EH (cell line): ENCODE data around the gene TRPM8.

Experiments used
- DNase-seq: peaks from one replicate; pipeline ENCODE4 v3.0.0-alpha.2; 2015; ENCODE audit warnings: low read depth

TRPM8 gene

GRCh38 chr2:233976087-233976486, 58.9 kb downstream of the TRPM8 start:
- no peak for DNase-seq

DNA sequence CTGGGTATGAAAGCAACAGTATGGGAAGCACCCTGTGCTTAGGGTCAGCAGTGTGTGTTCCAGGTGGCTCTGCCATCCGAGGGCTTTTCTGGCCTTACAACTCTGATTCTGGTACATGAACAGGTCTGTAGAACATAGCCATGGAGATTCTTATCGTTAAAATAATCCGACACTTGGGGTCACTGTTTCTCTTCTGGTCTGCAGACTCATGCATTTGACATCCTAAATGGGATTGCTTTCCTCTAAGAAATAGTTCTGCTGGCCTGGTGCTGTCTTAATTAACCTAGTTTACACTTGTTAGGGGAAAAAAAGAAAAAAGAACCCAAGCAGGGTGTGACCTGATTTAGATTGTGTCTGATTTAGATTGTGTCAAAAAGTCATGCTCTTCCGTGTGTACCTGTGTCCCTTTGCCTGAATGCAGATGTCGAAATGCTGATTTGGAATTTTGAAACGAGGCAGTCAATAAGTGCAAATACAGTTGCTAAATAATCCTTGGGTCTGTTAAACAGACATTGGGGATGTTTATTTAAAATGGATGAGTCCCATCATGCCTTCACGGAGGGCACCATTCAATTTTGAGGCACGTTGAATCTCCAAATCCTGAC, 59.6 kb downstream of the TRPM8 start:
- DNase-seq = peak; percentile 75

- DNase-seq = no peak
These were observed 60.2 kb downstream of the TRPM8 start for GRCh38 chr2:233977296-233977837.

- peak; percentile 45 for DNase-seq
These were observed 62.6 kb downstream of the TRPM8 start for GRCh38 chr2:233979748-233980147.

GRCh38 chr2:233980955-233981561, 63.9 kb downstream of the TRPM8 start:
- DNase-seq = no peak

DNA sequence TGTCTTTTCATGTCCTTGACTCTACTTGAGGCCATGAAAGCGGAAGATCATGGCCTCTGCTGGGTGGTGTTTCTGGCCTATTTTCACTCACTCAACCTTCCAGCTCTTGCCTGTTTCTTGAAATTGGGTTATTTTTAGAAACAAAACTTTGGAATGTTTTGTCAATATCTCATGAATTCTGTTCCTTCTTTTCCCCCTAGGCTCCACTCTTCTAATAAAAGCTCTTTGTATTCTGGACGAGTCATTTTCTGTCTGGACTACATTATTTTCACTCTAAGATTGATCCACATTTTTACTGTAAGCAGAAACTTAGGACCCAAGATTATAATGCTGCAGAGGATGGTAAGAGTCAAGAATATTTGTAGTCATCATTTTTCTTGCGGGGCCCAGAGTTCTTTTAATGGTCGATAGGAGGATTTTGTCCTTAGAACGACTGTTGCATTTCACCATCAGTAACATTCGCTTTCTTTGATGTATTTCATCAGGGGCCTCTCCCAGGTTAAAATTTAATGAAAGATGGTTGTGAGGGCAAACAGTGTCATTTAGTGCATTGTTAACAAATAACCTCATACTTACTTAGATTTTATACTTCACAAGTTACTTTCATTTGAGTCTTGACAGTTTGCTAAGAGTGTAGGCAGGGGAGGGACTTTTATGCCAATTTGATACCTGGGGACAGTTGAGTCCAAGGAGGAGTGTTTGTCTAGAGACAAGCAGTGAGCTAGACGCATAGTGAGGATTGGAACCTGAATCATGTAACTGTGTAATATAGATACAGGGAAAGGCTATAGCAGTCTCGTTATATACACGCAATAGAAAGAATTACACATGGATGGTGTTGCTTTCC, 64.6 kb downstream of the TRPM8 start:
- DNase-seq = peak; percentile 20

- DNase-seq = peak; percentile 93
These were observed 65.4 kb downstream of the TRPM8 start for GRCh38 chr2:233982421-233983121.

DNA sequence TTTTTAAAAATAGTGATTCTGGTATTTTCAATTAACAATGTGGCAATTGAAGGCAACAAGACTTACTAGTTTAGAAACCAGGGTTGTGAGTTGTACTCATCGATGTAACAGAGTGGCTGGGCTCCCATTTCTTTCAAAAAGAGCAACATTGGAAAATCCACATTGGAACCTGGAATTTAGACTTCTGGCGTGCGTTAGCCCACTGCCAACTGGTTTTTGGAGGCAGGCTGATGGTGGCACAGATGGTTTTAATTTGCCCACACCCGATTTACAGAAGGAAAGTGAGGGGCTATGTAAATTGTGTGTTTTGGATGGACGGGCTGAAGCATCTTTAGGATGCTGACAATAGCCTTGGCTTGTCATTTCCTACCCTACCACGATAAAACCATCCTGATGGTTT, 66.3 kb downstream of the TRPM8 start:
- DNase-seq = no peak

- DNase-seq = no peak
These were observed 71.4 kb downstream of the TRPM8 start for GRCh38 chr2:233988581-233988980.

- DNase-seq = no peak
These were observed 72.2 kb downstream of the TRPM8 start for GRCh38 chr2:233989221-233989858.

GRCh38 chr2:233990261-233990798, 73.2 kb downstream of the TRPM8 start:
- DNase-seq = no peak

GRCh38 chr2:233991196-233991595, 74.0 kb downstream of the TRPM8 start:
- no peak for DNase-seq

DNA sequence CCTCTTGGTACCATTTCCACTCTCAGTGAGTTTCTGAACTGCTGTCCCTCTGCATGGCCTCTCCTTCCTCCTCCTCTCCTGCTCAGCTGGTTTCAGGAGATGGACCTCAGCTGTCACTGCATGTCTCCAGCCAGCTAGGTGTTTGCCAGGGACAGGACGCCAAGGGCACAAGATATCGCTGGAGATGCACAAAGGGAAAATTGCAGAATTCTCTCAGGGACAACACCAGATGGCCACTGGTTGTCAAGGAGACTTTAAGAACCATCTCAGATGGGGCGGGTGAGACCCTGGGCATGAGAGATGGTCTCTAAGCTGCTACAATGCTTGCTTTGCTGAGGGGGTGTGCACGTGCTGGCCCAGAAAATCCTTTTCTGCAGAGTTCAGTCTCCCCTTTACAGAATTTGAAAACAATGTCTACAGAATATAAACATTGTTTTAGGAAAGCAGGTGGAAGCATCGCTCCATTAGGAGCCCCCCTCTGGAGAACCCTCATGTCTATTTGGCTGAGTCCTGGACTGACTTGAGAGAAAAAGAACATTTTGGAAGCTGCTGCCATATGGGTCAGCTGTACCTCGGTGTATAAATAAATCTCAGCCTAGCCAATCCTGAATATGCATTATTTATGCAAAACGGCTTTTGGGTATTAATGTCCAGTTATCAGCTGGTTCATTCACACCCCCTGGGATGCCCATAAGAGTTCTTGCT, 75.5 kb downstream of the TRPM8 start:
- DNase-seq = no peak

- no peak for DNase-seq
These were observed 76.3 kb downstream of the TRPM8 start for GRCh38 chr2:233993461-233993860.

DNA sequence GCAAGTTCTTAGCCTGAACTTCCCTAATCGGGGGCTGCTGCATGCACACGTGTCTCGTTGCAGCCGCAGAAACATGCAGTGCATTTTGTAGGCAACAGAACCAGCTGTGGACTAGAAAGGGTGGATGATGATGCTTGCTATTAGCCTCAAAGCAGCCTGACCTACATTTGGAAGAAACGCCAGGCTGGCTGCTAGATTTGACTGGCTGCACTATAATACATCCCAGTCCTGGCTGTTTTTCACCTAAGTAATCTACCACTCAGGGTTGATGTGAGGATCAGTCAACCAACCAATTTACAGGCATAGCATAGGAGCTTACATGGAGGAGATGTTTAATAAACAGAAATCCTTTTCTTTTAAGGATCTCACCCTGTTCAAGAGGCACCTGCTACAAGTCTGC, 77.0 kb downstream of the TRPM8 start:
- no peak for DNase-seq

DNA sequence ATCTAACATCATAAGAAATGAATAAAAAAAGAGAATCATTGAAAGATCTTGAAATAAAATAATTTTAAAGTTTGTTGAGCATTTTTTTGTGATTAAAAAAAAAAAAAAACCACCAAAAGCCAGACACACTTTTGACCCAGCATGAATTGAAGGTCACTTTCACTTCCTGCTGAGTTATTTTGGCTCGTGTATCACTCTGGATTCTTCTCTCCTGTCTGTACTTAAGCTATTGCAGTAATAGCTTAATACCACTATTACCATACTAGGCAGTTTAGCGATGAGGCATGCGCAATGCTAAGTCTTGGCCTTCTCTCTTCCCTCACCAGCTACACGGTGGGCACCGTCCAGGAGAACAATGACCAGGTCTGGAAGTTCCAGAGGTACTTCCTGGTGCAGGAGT, 78.8 kb downstream of the TRPM8 start:
- DNase-seq = peak; percentile 24

- peak; percentile 20 for DNase-seq
These were observed 79.3 kb downstream of the TRPM8 start for GRCh38 chr2:233996461-233996860.

DNA sequence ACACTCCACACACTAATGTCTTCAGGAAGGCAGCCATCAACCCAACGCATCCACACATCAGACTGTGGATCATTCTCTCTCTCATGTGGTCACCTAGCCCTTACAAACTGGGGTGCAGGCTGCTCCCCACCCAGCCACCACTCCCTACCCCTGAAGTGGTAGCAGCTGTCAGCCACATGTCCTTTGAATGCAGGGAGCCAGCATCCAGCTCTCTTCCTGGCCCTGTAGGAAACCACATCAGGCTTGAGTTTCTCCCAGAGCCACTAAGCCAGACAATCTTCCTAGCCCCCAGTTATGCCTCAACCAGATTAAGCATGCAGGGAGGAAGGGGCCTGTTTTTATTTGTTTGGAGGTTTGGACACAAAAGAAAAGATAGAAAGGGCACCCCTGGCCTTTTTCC, 80.5 kb downstream of the TRPM8 start:
- no peak for DNase-seq

DNA sequence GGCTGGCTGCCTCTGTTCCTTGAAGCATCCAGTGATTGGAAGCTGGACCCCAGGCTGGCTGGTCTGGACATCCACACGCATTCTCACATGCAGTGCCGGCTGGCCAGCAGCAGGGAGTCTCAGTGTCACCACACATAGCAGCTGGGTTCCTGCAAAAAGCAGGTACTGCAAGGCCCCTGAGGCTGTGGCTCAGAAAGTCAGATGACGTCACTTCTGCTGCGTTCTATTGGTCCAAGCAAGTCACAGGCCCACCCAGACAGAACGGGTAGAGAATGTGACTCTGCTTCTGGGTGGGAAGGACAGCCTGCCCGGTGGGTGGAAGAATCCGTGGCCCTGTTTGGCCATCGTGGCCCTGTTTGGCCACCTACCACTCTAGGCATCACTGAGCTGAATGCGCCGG, 82.0 kb downstream of the TRPM8 start:
- no peak for DNase-seq

DNA sequence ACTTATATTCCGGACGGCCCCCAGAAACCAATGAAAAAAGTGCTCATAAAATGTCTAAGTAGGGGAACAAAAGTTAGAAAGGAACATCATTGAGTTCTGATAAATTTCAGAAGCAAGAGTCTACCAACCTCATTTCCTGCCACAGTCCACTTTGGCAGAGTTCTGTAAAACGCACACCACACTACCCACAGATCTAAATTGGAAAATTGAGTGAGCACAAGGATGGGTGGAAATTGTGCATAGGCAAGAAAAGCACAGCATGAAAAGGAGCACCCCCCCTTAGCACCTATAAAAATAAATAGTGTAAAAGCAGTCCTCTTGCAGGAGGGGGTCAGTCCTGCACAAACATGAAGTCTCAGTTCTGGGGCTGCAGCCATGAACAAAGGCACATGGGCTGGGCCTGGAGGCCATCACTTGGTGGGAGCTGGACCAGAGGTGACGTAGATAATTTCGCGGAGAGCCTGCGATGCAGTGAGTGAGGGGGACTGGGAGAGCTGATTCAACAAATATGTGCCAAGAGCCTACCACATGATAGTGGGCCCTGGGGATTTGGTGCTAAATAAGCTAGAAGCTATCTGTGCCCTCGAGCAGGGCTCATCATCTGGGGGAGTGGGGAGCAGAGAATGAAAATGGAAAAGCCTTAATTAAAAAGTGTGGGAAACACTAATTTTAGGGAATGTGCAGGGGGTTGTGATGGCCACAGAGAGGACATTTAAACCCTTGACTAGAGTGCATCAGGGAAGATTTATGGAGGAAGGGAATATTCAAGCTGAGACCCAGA, 84.4 kb downstream of the TRPM8 start:
- DNase-seq = no peak
